H9 (cell line): ENCODE measurements around the gene WSCD2. TPM values are rescaled to one million over a fixed set of nuclear protein-coding genes. Genes with fewer than 3 reads are reported as not detected.

ENCODE experiments used
- DNase-seq: peaks from one replicate; pipeline ENCODE4 v3.0.0-alpha.2; 2017
- H2AFZ ChIP-seq: one replicate; pipeline ENCODE4 v1.6.1; 2013; ENCODE audit warnings: mild to moderate bottlenecking, low read length, control low read depth, moderate library complexity
- H2AK5ac ChIP-seq: 2 replicates; pipeline ENCODE4 v1.6.1; 2013; ENCODE audit warnings: low read length, control low read depth, mixed read lengths; ENCODE audit not compliant: insufficient read length
- H2BK120ac ChIP-seq: one replicate; pipeline ENCODE4 v1.6.1; 2013; ENCODE audit warnings: low read depth, mild to moderate bottlenecking, low read length, control low read depth, inconsistent platforms; ENCODE audit not compliant: poor library complexity, severe bottlenecking
- H2BK12ac ChIP-seq: 2 replicates; pipeline ENCODE4 v1.6.1; 2013; ENCODE audit warnings: low read length, control low read depth, mixed read lengths, low read depth; ENCODE audit not compliant: insufficient read length
- H2BK15ac ChIP-seq: 2 replicates; pipeline ENCODE4 v1.6.1; 2013; ENCODE audit warnings: low read depth, low read length, control low read depth
- H2BK20ac ChIP-seq: one replicate; pipeline ENCODE4 v1.6.1; 2013; ENCODE audit warnings: low read depth, mild to moderate bottlenecking, low read length, control low read depth, inconsistent platforms; ENCODE audit not compliant: poor library complexity, severe bottlenecking
- H2BK5ac ChIP-seq: 2 replicates; pipeline ENCODE4 v1.6.1; 2013; ENCODE audit warnings: low read length, control low read depth, mixed read lengths; ENCODE audit not compliant: insufficient read length
- H3K14ac ChIP-seq: 2 replicates; pipeline ENCODE4 v1.6.1; 2013; ENCODE audit warnings: low read length, control low read depth; ENCODE audit not compliant: insufficient read depth
- H3K18ac ChIP-seq: 2 replicates; pipeline ENCODE4 v1.6.1; 2013; ENCODE audit warnings: low read depth, mild to moderate bottlenecking, mixed read lengths, low read length, control low read depth; ENCODE audit not compliant: insufficient read length
- H3K23ac ChIP-seq: 2 replicates; pipeline ENCODE4 v1.6.1; 2013; ENCODE audit warnings: low read length, control low read depth, mixed read lengths, low read depth; ENCODE audit not compliant: insufficient read length
- H3K23me2 ChIP-seq: 2 replicates; pipeline ENCODE4 v1.6.1; 2013; ENCODE audit warnings: low read depth, mild to moderate bottlenecking, mixed read lengths, low read length, control low read depth; ENCODE audit not compliant: insufficient read length, poor library complexity, severe bottlenecking
- H3K27ac ChIP-seq: 2 replicates; pipeline ENCODE4 v1.5.1; 2013; ENCODE audit warnings: low read length, control low read depth, mixed read lengths, low read depth; ENCODE audit not compliant: insufficient read length
- H3K27me3 ChIP-seq: 2 replicates; pipeline ENCODE4 v1.6.1; 2013; ENCODE audit warnings: low read length, control low read depth, inconsistent platforms; ENCODE audit not compliant: insufficient read depth
- H3K4ac ChIP-seq: 2 replicates; pipeline ENCODE4 v1.6.1; 2013; ENCODE audit warnings: low read depth, mild to moderate bottlenecking, control low read depth, inconsistent platforms, low read length, moderate library complexity
- H3K4me1 ChIP-seq: 2 replicates; pipeline ENCODE4 v1.6.1; 2013; ENCODE audit warnings: low read length, control low read depth, inconsistent platforms; ENCODE audit not compliant: insufficient read depth
- H3K4me2 ChIP-seq: 2 replicates; pipeline ENCODE4 v1.6.1; 2013; ENCODE audit warnings: low read length, control low read depth, mixed read lengths; ENCODE audit not compliant: insufficient read length, insufficient read depth
- H3K56ac ChIP-seq: 2 replicates; pipeline ENCODE4 v1.6.1; 2013; ENCODE audit warnings: low read depth, mild to moderate bottlenecking, mixed read lengths, low read length, control low read depth; ENCODE audit not compliant: insufficient read length
- H3K79me1 ChIP-seq: 2 replicates; pipeline ENCODE4 v1.6.1; 2013; ENCODE audit warnings: low read depth, mild to moderate bottlenecking, moderate library complexity, low read length, control low read depth, inconsistent platforms; ENCODE audit not compliant: insufficient read depth, poor library complexity, severe bottlenecking
- H3K79me2 ChIP-seq: 2 replicates; pipeline ENCODE4 v1.6.1; 2013; ENCODE audit warnings: low read length, control low read depth, inconsistent platforms; ENCODE audit not compliant: insufficient read depth
- H3K9ac ChIP-seq: 2 replicates; pipeline ENCODE4 v1.6.1; 2013; ENCODE audit warnings: low read length, control low read depth, mixed read lengths; ENCODE audit not compliant: insufficient read length; ENCODE audit errors: extremely low read depth
- H3K9me3 ChIP-seq: one replicate; pipeline ENCODE4 v1.6.1; 2013; ENCODE audit warnings: low read depth, low read length, inconsistent platforms; ENCODE audit not compliant: control insufficient read depth
- H3T11ph ChIP-seq: one replicate; pipeline ENCODE4 v1.6.1; 2013; ENCODE audit warnings: mild to moderate bottlenecking, low read length, control low read depth, inconsistent platforms
- H4K20me1 ChIP-seq: one replicate; pipeline ENCODE4 v1.6.1; 2013; ENCODE audit not compliant: control insufficient read depth, insufficient read length, insufficient read depth
- H4K5ac ChIP-seq: 2 replicates; pipeline ENCODE4 v1.6.1; 2013; ENCODE audit warnings: low read depth, mild to moderate bottlenecking, mixed read lengths, low read length, control low read depth; ENCODE audit not compliant: insufficient read length
- H4K8ac ChIP-seq: replicated peaks from 2 replicates; pipeline ENCODE4 v1.6.1; 2013; ENCODE audit warnings: low read length, control low read depth, mixed read lengths, low read depth; ENCODE audit not compliant: insufficient read length
- H4K91ac ChIP-seq: 2 replicates; pipeline ENCODE4 v1.6.1; 2013; ENCODE audit warnings: low read depth, mild to moderate bottlenecking, moderate library complexity, mixed read lengths, low read length, control low read depth; ENCODE audit not compliant: insufficient read length
- H3K27ac Mint-ChIP-seq, 3 experiments: 2 replicates in 2 of 3; 3 replicates in 1 of 3; pipeline ENCODE4 v1.8.0; 2020 to 2021; ENCODE audit warnings: mixed read lengths in 3 of 3, mild to moderate bottlenecking in 1 of 3, moderate library complexity in 1 of 3
- H3K27me3 Mint-ChIP-seq: 2 replicates; pipeline ENCODE4 v1.8.0; 2021; ENCODE audit warnings: low read depth, mild to moderate bottlenecking, moderate library complexity, mixed read lengths
- H3K36me3 Mint-ChIP-seq, 3 experiments: 2 replicates in 2 of 3; 3 replicates in 1 of 3; pipeline ENCODE4 v1.8.0; 2020 to 2021; ENCODE audit warnings: low read depth in 3 of 3, mixed read lengths in 3 of 3; ENCODE audit not compliant: insufficient read depth in 1 of 3
- H3K4me1 Mint-ChIP-seq, 2 experiments: 2 replicates each; pipeline ENCODE4 v1.8.0; 2020; ENCODE audit warnings: mixed read lengths in 2 of 2
- H3K4me3 Mint-ChIP-seq, 2 experiments: 2 replicates in 1 of 2; 3 replicates in 1 of 2; pipeline ENCODE4 v1.8.0; 2020 to 2021; ENCODE audit warnings: mild to moderate bottlenecking in 2 of 2, mixed read lengths in 2 of 2, moderate library complexity in 1 of 2
- H3K9me3 Mint-ChIP-seq, 2 experiments: 2 replicates in 1 of 2; 3 replicates in 1 of 2; pipeline ENCODE4 v1.8.0; 2020; ENCODE audit warnings: mild to moderate bottlenecking in 2 of 2, mixed read lengths in 2 of 2, moderate library complexity in 1 of 2
- CTCF ChIP-seq: fragments of 200-600 bp; sonication (generic); conservative IDR thresholded peaks from 3 replicates; pipeline ENCODE4 v1.8.0; 2021; ENCODE audit warnings: antibody characterized with exemption, mild to moderate bottlenecking
- WGBS: extraction: QIAGEN DNeasy Blood & Tissue Kit; methylation state at CpG from one replicate; pipeline ENCODE4 v1.1.7; 2013; ENCODE audit warnings: missing lambda C conversion rate, low lambda C conversion rate, mixed read lengths; ENCODE audit not compliant: insufficient read length; ENCODE audit errors: extremely low coverage; 5-methylcytosine and 5-hydroxymethylcytosine counted together
- total RNA-seq: library from RNA; stranded (reverse); gene quantifications from 2 replicates; pipeline ENCODE4 v1.2.1, GENCODE V29; 2021

Gene WSCD2
- total RNA-seq, 1 experiment from 2014 or later = 0.92 TPM

DNA sequence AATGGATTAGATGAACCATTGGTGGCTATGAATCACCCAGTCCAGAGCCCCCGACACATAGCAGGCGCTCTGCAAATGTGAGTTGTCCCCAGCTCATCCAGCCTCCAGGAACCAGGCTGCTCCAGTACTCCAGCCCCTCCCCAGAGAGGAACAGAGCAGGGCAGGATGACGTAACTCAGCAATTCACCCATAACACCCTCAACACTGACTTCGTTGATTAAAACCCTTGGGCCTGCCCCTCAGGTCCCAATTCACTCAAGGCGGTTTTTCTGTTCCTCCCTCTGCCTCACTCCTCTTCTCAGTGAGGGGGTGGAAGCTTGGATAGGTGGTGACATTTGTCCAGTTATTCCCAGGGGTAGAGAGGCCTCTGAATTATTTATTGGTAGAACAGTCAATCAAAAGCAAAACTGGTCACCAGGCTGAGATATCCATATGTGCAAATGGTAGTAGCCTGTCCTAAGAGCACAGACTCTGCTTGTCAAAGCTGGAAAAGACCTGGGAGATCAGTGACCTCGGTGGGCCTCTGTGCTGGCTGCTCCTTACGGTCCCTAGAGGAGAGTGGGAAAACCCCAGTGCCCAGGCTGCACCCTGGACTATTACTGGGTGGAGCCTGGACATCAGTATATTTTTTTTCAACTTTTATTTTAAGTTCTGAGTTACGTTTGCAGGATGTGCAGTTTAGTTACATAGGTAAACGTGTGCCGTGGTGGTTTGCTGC, 113.1 kb downstream of the WSCD2 start:
- Histone ChIP-seq H3K56ac (no peak overlapping the region), H2BK12ac (no peak overlapping the region), H3K79me2 (no peaks in the 10 kb centered on the region), H3K23ac (no peak overlapping the region), H4K91ac (no peak overlapping the region), H2BK15ac (no peak overlapping the region), H3K27ac (no peak overlapping the region), H4K5ac (no peak overlapping the region), H3K4me2 (no peak overlapping the region), H3K23me2 (no peaks in the 10 kb centered on the region), H3K4ac (no peak overlapping the region), H2BK20ac (no peak overlapping the region), H2AK5ac (no peak overlapping the region), H3K79me1 (no peaks in the 10 kb centered on the region), H4K8ac (no peak overlapping the region), H4K20me1 (no peaks in the 10 kb centered on the region), H3T11ph (no peak overlapping the region), H3K14ac (no peak overlapping the region), H2AFZ (no peak overlapping the region), H3K9ac (no peak overlapping the region), H3K9me3 (no peaks in the 10 kb centered on the region), H3K18ac (no peak overlapping the region), H3K4me1 (no peaks in the 10 kb centered on the region), H2BK120ac (no peak overlapping the region), H3K27me3 (no peaks in the 10 kb centered on the region), H2BK5ac (no peak overlapping the region)
- Mint-ChIP-seq H3K4me1 (peaks cover 12% of the 10 kb centered on the region in 2 experiments), H3K36me3 (peaks cover 0 to 12% (median 8%) of the 10 kb centered on the region in 3 experiments; a peak in 3 of 7 replicates), H3K27me3 (no peaks in the 10 kb centered on the region; the same call in 1 of the 2 replicates), H3K9me3 (peaks cover 11 to 12% of the 10 kb centered on the region in 2 experiments; a peak in 4 of 5 replicates), H3K4me3 (no peak overlapping the region), H3K27ac (peak overlapping the region in 1 of 3 experiments; percentile 9; a peak in 1 of 7 replicates)
- WGBS = no CpG with 5 or more reads among the region's 10 CpGs
- no peak for TF ChIP-seq CTCF
- no peak for DNase-seq
